ENCODE measurements around the gene GINS2.

The GINS2 gene

DNA sequence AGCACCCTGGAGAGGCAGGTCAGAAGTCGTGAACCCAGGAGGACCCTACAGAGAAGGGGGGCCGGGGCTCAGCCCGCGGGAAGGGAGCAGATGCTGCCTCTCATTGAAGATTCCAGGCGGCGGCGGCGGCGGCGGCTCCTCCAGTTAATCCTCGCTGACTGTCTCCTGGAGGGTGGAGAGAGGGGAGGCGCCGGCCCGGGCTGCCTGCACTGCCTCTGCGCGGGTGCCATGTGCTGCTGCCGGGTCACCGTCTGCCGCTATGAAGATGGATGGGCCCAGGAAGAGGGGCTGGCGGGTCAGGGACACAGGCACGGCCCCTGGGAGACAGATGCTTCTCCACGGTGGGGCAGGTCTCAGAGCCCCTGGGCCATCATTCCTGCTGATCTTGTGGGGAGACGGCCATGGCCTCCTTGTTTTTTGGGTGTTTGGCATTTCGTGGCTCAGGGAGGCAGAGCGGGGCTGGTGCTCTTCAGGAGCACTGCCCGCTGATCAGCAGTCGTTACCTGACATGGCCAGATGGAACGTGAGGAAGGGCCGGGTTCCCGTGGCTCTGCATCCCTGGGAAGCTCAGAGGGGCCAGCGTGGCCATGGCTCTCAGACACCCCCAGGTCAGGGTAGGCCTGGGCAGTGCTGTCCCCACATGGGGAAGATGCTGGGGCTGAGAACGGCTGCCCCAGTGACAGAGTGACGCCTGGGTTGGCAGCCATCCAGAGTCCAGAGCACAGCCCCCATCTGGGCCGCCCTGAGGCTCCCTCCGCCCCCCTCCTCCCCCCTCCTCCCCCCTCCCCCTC, 36.1 kb downstream of the GINS2 start:
- no peak for DNase-seq

GRCh38 chr16:85651629-85652430, 36.9 kb downstream of the GINS2 start:
- DNase-seq: no peak

- no peak for DNase-seq
Measured at GRCh38 chr16:85650844-85651628, 37.7 kb downstream of the GINS2 start.

DNA sequence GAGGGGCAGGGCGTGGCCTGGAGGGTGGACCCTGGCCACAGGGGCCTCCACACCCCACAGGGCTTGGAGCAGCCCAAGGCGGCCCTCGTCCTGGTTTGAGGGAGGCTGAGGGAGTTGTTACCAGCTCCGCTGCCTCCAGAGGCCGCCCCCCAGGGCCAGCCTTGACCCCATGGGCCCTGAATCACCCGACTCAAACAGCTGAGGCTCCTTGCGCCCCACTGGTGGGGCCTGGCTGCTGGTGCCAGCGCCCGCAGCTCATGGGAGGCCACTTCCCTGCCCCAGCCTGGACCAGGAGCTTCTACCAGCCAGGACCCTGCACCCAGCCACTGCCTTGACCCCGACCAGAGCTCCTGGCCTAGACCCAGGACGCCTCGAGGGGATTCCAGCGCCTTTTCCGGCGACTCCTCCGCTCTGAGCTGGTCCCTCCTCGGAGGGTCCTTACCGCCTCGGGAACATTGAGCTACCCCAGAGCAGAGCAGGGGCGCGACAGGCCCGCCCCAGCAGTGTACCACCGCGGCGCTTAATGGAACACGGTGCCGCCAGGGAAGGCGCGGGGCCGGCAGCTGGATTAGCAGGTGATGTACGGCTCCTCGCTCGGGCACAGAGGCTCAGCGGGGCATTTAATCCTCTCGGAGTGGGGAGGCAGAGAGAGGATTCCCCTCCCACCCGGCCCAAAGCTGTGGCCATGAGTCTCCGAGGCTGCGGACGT, 38.5 kb downstream of the GINS2 start:
- no peak for DNase-seq

- DNase-seq: no peak
Measured at GRCh38 chr16:85649411-85650134, 39.2 kb downstream of the GINS2 start.

- DNase-seq: no peak
Measured at GRCh38 chr16:85648805-85649204, 39.9 kb downstream of the GINS2 start.

- DNase-seq: no peak
Measured at GRCh38 chr16:85648070-85648714, 40.6 kb downstream of the GINS2 start.

GRCh38 chr16:85646976-85647375, 41.8 kb downstream of the GINS2 start:
- DNase-seq: no peak

- DNase-seq: no peak
Measured at GRCh38 chr16:85646358-85646907, 42.3 kb downstream of the GINS2 start.

DNA sequence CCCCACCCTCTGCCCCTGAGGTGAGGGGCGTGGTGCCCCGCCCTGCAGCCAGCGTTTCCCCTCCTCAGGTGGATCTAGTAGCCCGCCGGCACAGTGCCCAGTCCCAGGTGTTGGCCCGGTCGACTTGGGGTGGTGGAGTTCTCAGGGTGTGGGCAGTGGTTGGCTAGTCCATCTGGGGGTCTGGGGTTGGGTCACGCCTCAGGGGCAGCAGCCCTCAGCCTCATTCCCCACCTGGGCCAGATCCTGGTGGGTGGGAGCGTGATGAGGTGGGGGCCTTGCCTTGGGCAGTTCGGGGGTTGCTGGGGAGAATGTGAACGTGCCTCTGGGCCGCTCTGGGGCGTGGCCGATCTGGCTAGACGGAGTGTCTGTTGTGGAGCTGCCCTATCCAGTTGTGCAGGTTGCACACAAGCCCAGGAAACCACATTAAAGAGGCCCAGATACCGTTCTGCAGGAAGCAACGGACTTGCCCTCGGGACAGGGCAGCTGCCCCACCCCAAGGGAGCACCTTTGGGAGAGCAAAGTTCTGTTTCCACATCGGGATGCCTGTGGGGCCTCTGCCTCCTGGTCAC, 43.6 kb downstream of the GINS2 start:
- DNase-seq: no peak

DNA sequence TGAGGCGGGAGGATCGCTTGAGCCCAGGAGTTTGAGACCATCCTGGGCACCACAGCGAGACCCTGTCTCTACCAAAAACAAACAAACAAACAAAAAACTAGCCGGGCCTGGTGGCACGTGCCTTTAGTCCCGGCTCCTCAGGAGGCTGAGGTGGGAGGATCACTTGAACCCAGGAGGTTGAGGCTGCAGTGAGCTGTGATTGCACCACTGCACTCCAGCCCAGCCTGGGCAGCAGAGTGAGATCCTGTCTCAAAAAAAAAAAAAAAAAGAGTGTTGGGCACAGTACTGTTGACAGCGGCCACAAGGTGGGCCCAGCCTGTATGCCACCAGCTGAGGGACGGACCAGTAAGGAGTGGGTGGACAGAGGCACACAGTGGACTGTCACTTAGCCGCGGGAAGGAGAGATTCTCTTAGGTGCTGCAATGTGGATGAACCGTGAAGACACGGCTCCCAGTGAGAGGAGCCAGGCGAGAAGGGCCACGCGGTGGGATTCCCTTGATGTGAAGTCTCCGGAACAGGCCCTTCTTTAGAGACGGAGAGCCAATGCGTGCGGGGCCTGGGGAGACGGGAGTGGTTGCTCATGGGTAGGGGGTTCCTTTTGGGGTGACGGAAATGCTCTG, 44.6 kb downstream of the GINS2 start:
- no peak for DNase-seq

DNA sequence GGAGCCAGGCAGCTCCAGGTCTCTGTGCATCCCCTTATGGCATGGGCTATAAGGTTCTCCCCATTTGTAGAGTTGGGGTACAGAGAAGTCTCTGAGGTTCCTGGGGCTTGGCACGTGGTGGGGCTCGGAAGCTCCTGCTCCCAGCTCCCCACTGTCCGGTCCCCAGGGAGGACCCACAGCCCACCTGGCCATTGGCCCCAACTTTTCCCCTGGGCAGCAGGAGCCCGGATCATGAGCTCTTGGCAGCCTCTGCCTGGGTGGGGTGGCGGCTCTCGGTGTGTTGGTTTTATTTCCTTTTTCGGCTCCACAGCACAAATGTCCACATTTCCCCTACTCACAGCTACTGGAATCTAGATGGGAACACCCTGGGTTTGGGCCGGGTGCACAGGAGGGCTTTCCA, 45.1 kb downstream of the GINS2 start:
- no peak for DNase-seq

DNA sequence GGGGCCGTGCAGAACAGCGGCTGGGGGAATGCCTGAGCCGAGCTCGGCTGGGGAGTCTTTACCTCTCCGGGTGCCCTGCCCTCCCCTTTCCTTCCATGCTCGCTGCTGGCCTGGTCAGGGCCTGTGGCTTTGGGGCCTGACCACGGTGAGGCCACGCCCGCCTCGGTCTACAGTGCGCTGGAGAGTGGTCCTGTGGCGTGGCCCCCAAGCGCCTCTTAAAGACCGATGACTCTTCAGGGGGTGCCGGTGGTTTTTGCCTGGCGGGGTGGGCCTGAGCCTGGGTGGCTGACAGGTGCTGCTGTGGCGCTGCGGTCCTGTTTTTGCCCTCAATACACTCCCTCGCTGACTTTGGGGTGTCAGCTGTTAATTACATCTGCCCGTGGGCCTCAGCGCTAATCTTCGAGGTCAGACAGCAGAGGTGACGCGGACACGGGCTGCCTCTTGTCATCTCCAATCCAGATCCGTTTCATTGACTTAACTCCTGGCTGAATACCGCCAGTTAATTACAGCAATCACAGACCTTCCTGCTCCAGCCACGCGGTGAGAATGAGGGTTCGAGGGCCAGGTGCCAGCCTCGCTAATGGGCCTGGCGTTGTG, 45.9 kb downstream of the GINS2 start:
- no peak for DNase-seq

DNA sequence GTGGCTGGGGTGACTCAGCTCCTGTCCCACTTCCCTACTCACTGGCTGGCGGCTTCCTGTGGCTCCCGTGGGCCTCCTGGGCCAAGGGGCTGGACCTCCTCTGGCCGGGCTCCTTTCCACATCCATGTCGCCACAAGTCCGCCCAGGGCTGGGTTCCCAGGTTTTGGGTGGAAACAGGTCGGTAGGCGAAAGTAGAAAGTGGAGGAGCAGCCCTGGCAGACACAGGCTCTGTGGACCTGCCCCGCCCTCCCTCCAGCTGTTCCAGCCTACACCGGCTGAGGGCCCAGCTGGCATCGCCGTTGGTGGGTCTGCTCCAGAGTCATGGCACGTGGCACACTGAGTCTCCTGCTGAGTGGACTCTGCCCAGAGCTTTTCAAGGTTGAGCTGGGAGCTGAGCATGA, 47.0 kb downstream of the GINS2 start:
- no peak for DNase-seq

DNA sequence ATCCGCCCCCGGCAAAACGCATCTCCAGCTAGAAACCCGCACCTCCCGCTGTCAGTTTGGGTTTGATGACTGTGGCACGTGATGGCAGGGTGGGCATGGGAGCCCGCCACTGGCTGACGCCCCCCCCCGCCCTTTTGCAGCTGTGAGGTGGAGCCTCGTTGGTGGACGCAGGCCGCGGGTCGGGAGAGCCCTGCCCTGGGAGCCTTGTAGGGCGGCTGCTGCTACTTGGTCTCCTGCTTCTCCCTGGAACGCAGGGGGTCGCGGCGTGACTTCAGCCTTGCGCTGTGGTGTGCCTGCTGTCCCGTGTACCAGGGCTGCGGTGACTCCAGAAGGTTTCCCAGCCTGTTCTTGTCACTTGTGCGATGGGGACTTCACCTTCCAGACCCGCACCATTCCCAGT, 47.4 kb downstream of the GINS2 start:
- DNase-seq: no peak

DNA sequence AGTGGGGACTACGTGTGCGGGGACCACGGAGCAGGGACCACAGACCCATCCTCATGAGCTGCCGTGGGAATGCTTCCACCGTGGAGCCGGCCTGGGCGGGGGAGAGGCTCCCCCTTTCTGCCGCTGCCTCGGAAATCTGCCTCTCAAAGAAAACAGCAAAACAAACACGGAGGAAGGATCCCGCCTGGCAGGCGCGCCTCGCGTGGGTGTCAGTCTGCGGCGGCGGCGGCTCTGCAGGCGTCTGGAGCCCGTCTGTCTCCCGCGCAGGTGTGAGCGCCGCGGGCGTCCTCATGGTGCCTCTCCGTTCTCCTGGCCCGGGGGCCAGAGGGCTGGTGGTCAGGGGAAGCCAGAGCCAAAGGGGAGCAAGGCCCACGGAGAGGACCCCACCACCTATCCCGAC, 48.2 kb downstream of the GINS2 start:
- DNase-seq: no peak

DNA sequence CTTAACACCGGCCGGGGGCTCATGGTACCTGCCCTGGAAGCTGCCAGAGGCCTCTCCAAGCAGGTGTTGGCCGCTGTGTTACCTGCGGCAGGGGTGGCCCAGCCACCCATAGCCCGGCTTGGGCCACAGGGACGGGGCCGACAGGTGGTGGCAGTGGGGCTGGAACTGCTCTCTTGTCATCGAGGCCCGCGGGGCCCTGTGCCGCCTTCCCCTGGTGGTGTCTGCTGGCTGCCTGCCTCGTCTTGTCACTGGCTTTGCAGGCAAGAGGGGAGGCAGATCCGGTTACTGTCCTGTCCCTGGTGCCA, 48.5 kb downstream of the GINS2 start:
- DNase-seq: no peak

DNA sequence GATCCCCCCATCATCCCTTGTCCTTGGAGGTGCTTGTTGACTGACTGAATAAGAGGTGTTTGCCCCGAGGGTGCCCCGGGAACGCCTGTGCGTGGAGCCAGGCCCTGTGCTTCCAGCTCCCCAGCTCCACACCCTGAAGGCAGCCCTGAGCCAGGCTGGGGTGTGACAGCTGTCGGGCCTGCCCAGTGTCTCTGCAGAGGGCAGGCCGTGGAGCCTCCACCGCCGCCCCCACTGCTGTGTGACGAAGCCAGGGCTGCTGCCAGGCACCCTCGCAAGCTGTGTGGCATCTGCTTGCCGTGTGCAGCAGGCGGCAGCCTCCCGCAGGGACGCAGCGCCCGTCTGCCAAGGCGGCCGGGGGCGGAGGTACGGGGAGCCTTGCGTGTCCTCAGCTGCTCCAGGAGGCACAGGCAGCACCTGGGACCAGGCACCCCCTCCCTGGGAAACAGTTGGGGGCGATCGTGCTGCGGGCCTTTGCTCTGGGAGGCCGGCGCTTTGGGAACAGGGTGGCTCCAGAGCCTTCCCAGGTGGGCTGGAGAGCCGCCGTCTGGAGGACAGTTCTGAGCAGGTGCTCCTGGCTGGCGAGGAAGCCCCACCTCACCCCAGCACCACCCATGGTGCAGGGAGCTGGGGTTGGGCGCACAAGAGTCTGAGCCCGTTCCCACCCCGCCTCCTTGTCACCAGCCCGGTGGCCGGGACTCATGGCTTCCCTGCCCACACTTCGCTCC, 49.1 kb downstream of the GINS2 start:
- no peak for DNase-seq

DNA sequence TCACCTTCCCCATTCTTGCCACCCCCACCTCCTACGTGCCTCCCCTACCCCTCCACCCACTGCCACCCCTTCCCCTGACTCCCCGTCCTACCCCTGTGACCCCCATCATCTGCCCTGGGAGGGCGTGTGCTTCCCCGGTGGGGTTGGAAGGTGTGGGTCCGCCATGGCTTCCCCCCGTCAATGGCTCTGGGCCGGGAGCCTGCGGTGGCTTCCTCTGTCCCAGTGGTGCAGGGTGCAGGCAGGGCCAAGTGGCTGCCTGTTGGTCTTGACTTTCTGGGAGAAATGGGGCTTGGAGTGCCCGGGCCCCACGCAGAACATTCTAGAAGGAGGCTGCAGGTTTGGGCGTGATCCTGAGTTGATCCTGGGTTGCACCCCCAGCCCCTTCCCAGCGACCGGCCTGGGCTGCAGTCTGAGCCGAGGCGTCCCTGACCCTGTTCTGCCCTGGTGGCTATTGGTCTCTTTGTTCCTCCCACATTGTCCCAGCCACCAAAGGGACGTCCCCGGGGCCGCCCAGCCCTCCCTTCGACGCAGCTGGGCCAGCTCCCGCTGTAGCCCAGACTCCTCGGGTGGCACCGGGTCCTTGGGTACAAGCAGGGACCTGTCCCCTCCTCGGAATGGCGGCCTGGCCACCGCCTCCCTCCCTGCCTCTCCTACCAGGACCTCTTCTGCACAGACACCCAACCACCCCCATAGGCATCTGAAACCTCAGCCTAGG, 49.9 kb downstream of the GINS2 start:
- no peak for DNase-seq
